HG03039 (cell line): Measurements from ENCODE around the gene ATL2.
"Not testable (repeated sequence)": the region's sequence is repeated elsewhere in the genome, so short reads cannot be mapped to it uniquely, and the experiment has no call there.

Source experiments
- ATAC-seq: cut with Tn5 transposase; IDR thresholded peaks from one replicate; pipeline ENCODE4 v1.9.1; 2021; ENCODE audit warnings: mild to moderate bottlenecking, moderate library complexity; ENCODE audit not compliant: unreplicated experiment

ATL2 gene

GRCh38 chr2:38336621-38337020 is 40.5 kb downstream of the ATL2 start:
- no peak for ATAC-seq

GRCh38 chr2:38330754-38331153 is 46.3 kb downstream of the ATL2 start:
- ATAC-seq = no peak

GRCh38 chr2:38327580-38327979 is 49.5 kb downstream of the ATL2 start:
- ATAC-seq = no peak

GRCh38 chr2:38323623-38324022 is 53.5 kb downstream of the ATL2 start:
- ATAC-seq = no peak

GRCh38 chr2:38322224-38322914 is 54.7 kb downstream of the ATL2 start:
- no peak for ATAC-seq

- ATAC-seq = not testable (repeated sequence)
Measured at GRCh38 chr2:38319240-38319639, 57.8 kb downstream of the ATL2 start.

- ATAC-seq = no peak
Measured at GRCh38 chr2:38317725-38318124, 59.3 kb downstream of the ATL2 start.

- ATAC-seq = no peak
Measured at GRCh38 chr2:38315707-38316333, 61.3 kb downstream of the ATL2 start.

GRCh38 chr2:38308821-38309220 is 68.3 kb downstream of the ATL2 start:
- ATAC-seq = no peak

- ATAC-seq = no peak
Measured at GRCh38 chr2:38301969-38302702, 74.9 kb downstream of the ATL2 start.

- ATAC-seq = peak; percentile 68
Measured at GRCh38 chr2:38301340-38301968, 75.6 kb downstream of the ATL2 start.

- ATAC-seq = no peak
Measured at GRCh38 chr2:38298539-38298938, 78.5 kb downstream of the ATL2 start.

- no peak for ATAC-seq
Measured at GRCh38 chr2:38296197-38296780, 80.8 kb downstream of the ATL2 start.

- no peak for ATAC-seq
Measured at GRCh38 chr2:38294597-38294996, 82.5 kb downstream of the ATL2 start.

GRCh38 chr2:38293152-38293865 is 83.8 kb downstream of the ATL2 start:
- no peak for ATAC-seq

GRCh38 chr2:38290332-38290731 is 86.7 kb downstream of the ATL2 start:
- no peak for ATAC-seq

- ATAC-seq = no peak
Measured at GRCh38 chr2:38284971-38285370, 92.1 kb downstream of the ATL2 start.

GRCh38 chr2:38281095-38281742 is 95.9 kb downstream of the ATL2 start:
- no peak for ATAC-seq

GRCh38 chr2:38279201-38279600 is 97.9 kb downstream of the ATL2 start:
- ATAC-seq = no peak

- ATAC-seq = not testable (repeated sequence)
Measured at GRCh38 chr2:38278117-38278438, 99.0 kb downstream of the ATL2 start.
